ENCODE measurements around the gene PDE6B.

Gene PDE6B

DNA sequence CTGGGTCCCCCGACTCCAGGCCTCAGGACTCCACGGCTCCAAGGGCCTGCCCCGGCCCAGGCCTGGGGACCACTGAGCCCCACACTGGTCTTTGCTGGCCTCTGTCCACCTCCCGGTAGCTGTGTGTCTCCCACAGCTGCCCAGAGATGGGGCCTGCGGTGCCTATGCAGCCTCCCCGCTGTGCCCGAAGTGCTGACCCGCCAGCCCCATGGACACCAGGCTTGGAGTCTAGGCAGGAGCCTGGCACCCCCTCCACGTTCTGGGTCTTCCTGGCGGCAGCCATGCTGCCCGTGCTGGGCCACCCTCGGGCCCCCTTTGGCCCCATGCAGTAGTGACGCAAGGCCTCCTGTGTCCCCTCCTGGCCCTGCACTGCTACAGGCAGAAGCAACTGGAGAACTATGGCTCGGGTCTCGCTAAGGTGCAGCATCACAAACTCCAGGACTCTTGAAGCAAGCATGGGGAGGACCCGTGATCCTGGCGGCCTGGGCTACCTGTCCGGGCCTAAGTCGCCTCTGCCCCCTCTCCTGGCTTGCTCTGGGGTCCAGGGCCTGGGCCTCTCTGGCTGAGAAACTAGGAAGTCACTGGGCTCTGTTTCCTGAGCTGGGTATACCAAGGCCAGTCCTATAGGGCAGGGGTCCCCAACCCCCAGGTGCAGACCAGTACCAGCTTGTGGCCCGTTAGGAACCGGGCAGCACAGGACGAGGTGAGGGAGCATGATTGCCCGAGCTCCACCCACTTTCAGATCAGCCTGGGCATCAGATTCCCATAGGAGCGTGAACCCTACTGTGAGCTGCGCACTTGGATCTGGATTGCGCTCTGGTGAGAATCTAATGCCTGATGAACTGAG, 49.9 kb downstream of the PDE6B start:
- DNase-seq = no peak

DNA sequence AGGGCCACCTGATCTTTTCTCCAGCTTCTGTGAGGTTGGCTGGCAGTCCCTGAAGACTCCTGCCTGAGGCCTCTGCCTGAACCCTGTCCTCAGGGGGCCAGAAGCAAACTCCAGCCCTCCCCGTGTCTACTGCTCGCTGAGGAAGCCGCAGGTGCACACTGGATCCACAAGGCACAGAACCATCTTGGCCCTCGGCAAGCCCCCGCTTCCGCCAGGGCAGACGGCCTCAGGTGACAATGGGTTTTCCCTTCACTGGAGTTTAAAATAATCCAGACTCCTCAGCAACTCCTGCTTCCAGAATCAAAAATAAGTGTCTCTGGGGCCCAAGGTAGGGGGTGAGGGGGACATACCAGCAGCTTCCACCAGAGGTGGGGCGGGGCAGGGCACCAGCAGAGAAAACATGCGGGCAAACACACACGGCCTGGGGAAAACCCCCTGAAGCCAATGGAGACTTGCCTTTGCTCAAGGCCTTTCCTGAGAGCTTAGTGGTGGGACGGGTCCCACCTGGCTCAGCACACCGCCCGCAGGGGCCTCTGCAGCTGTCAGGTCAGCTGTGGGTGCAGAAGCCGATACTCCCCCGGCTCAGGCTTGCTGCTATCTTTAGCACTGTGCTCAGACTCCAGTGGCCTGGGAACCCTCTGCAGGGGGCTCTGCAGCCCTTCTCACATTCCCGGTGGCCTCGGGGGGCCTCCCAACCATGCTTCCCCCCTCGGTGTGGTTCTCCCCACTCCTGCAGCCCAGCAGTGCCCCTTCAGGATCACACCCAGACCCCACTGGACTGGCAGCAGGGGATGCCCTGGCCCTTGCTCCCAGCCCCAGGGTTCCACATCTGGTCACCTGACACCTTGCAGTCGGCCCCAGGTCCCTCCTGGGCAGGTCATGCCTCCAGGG, 50.9 kb downstream of the PDE6B start:
- no peak for DNase-seq

DNA sequence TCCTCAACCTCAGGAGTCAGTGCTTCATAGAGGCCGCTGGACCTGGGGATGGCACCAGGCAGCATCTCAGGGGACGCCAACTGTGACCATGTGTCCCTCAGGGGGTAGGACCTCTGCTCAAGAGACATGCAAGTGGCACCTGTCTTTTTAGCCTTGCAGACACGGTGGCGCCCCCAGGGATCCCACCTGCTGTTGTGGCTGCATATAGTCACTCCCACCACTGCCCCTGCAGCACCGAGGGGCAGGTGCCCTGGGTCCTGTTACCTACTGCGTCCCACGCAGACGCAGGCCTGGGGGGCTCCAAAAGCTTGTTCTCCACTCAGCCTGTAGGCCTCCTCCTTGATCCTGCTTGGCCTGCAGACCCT, 51.5 kb downstream of the PDE6B start:
- DNase-seq = no peak

DNA sequence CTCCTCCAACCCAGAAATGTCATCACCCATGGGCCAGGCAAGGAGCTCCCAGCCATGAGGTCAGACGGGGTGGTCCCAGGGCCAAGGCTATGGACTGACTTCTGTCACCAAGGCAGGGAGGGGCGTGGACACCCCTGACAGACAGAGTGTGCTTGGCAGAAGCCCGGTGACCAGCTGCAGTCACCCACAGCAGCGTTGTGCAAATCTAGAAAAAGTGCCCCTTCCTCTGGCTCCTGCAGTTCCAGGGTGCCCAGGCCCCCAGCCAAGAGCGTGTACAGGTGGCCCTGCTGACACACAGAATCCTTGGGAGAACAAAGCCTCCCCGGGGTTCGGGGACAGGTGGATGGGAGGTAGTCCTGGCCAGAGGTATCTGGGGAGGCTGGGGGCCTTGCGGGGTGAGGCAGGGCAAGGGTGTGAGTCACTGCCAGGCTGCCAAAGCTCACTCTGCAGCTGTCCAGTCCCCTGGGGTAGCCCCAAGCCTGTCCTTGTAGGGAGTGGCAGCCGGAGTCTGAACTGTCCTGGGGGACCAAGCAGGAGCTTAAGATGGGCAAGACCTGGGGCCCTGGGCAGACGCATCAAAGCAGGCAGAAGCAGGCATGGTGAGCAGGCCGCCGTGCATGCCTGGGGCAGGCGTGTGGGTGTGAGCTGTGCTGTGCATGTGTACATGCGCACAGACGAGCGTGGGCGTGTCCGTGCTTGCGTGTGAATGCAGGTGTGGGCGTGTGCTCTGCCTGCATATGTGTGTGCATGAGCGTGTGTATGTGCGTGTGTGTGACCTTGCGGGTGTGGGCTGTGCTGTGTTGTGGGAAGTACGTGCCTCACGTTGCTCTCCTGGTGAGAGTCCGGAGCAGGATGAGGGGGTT, 52.3 kb downstream of the PDE6B start:
- DNase-seq = no peak

DNA sequence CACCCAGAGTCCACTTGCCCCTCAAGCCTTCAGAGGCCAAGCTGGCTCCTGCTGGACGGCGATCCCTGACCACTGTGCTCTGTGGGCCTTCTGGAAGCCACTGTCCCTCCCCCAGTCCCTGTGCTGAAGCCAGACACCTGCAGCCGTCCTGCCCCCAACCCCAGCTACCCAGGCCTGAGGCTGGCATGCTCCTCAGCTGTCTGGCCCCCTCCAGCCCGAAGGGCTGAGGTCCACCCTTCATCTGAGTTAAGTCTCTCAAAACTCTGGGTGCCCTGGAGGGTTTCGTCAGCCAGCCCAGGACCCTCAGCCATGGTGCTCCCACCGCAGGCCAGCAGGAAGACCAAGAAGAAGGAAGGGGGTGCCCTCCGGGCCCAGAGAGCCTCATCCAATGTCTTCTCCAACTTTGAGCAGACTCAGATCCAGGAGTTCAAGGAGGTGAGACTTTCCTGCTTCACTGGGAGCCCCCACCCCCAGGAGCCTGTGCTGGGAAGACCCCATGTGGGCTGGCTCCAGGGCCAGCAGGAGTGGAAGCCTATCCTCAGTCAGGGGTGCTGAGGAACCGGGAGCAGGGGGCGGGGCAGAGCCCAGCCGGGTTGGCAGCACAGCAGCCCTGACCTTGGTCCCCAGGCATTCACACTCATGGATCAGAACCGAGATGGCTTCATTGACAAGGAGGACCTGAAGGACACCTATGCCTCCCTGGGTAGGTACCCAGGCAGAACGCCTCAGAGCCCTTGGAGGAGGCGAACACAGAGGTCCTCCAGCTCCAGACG, 53.1 kb downstream of the PDE6B start:
- DNase-seq = no peak

DNA sequence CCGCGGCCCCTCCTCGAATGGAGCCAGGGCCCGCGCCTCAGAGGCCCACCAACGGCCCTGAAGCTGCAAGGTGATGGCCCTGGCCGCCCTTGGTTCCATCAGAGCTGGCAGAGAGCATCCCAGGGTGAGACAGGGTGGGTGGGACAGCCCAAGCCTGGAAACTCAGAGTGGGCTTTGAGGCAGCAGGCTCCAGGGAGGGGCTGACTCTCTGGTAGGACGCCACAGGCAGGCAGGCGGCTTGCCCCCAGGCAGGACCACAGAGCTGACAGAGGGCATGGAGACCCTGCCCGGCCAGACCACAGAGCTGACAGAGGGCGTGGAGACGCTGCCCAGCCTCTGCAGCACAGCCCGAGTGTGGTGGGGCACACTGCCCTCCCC, 53.7 kb downstream of the PDE6B start:
- DNase-seq = no peak

DNA sequence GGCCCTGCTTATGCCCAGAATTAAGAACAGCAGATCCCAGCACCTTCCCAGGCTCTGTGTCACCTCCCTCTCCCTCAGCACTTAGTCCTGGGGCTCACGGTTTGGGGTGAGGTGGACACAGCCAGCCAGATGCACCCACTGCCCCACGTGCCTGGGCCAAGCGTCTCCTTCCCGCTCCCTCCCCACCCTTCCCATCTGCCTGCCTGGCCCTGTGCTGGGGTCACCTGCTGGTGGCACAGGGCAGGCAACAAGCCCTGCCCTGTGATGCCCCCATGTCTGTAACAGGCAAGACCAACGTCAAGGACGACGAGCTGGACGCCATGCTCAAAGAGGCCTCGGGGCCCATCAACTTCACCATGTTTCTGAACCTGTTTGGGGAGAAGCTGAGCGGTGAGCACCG, 54.3 kb downstream of the PDE6B start:
- DNase-seq = no peak

DNA sequence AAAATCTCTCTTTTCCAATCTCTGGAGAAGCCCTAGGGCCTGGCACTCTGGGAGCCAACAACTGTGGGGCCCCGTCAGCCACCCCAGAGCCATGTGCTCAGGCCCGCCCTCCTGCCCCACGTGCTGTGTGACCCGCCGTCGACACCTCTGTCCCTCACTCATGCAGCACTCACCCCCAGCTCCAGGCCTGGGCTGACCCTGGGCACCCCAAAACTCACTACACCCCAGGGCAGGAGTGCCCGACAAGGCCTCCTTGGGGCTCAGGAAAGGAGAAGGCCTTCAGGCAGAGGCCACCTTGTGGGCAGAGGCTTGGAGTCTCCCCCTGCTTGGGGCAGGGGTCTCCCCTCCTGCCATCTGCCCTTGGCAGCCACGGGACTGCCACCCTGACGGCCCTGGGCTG, 54.7 kb downstream of the PDE6B start:
- DNase-seq = no peak

DNA sequence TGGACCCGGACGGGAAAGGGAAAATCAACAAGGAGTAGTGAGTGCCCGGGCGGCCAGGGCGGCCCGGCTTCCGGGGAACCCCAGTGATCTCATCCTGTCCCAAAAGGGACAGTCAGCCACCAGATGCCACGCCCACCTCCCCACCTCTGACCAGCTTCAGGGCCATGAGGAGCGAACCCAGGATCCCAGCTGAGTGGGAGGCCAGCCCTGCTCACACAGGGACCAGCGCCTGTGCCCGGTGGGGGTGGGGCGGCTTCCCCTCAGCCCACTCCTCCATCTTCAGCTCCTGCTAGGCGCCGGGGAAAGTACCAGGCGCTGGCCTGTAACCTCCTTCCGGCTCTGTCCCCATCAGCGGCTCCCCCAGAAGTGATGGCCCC, 55.2 kb downstream of the PDE6B start:
- DNase-seq = no peak

DNA sequence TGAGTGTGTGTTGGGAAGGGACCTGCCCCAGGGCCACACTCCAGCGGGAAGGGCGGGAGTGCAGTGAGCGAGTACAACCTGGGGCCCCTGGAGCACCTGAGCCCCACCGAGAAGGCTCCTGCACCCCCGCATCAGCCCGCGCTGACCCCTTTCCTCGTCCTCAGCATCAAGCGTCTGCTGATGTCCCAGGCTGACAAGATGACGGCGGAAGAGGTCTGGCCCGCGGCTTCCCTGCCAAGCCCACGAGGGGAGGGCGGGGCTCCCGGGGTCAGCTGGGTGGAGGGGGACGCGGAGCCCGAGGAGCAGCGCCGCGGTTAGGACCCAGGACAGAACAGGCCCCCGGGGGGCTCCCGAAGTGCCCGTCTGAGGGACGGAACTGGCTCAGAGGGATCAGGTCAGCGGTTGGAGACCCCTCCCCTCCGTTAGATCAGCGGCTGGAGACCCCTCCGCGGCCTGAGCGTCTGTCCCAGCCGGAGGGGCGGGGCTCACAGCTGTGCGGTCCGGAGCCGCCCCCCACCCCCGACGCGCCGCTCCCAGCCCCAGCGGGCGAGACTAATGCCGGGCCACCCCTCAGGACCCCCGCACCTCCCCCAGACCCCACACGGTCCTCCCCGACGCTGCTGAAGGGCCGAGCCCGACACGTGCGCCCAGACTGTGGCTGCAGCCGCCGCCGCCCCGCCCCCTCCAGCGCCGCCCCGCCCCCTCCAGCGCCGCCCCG, 55.7 kb downstream of the PDE6B start:
- DNase-seq = no peak

DNA sequence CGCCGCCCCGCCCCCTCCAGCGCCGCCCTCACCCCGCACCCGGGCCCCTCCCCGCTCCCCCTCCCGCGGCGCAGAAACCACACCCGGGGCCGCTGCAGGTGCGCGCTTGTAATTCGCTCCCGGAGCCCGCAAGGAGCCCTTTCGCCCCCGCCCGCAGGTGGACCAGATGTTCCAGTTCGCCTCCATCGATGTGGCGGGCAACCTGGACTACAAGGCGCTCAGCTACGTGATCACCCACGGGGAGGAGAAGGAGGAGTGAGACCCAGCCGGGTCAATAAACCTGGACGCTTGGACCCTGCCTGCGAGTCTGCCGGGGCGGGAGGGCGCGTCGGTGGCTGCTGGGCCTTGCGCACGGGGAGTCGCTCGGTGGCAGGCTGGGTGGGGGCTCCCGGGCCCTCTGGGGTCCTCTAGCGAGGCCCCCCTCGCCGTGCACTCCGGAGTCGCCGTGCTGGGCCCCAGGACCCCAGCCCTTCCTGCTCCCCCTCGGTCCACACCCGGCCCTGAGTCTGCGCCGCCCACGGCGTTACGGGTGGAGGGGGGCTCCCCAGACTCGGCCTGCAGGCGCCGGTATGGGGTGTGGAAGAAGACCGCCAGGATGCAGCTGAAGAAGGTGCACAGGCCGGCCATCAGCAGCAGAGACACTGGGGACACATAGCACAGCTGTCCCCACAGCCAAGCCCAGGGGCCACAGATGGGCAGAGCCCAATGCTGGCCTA, 56.5 kb downstream of the PDE6B start:
- DNase-seq = no peak

DNA sequence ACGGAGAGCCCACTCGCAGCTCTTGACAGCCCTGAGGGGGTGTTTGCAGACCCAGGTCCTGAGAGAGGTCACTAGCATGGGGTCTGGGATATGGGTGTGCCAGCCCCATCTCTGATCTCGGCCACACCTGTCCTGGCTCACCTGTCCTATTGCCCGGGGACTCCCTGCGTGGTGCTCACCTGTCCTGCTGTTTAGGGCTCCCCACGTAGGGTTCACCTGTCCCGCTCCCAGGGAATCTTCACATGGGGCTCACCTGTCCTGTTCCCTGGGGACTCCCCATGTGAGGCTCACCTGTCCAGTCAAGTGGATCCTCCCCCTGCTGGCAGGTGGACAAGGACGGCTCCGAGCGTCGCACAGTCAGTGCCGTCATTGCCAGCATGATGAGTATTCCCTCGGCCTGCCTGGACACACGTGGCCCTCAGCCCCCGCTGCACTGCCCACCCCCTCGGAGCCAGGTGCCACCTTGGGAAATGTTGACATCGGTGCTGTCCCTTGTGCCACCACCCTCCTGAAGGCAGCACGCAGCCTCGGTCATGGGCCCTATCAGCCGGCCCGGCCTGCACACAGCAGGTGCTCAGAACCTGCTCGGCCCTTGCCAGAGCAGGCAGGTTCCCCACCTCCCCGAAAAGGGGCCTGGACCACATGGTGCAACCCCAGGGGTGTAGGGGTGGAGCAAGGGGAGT, 57.3 kb downstream of the PDE6B start:
- DNase-seq = no peak

DNA sequence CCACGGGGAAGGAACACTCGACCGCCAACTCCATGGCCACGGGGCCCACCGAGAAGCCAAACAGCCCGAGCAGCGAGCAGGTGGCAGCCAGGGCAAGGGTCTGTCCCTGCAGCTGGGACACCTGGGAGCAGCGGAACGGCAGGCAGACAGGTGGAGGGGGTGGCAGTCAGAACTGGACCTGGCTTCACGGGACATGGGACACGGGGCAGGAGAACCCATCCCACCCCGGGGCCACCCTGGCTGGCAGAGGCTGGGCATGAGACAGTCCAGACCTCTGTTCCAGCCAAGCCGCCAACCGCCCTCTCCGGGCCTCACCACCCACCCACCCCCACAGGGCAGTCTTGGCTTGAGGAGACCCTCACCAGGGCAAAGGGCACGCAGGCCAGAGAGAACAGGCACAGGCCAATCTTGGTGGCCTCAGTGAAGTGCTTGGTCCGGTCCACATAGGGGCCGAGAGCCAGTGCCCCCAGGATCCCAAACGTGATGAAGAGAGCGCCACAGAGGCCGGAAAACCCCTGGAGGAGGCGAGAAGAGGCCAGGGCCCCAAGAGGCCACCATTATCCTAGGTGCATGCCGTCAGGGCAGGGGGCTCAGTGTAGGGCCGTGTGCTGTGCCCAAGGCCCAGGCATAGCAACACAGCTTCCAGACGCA, 58.0 kb downstream of the PDE6B start:
- no peak for DNase-seq

DNA sequence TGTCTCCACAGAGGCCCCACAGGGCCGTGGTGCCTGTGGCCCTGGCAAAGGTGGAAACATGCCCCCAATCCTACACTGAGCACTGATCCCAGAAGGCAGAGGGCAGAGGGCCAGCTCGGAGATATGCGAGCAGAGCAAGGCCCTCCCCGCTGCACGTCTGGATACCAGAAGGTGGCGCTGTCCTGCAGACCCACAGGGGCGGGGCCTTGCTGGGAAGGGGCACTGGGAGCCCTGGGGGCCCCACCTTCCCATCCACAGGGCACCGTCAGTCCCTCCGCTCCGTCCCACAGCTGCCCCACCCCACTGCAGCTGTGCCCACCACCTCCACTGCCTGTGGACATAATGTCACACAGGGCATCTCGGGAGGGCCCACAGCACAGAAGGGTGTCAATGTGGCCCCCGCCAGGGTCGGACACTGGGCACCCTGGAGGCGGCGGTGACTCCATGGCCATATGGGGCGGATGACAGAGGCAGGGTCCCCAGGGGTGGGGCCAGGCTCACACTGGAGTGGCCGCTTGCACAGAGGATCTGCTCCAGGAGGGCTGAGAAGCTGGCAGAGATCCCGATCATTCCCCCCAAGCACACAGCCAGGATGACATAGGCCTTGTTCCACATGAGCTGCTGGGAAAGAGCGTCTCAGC, 58.7 kb downstream of the PDE6B start:
- no peak for DNase-seq

DNA sequence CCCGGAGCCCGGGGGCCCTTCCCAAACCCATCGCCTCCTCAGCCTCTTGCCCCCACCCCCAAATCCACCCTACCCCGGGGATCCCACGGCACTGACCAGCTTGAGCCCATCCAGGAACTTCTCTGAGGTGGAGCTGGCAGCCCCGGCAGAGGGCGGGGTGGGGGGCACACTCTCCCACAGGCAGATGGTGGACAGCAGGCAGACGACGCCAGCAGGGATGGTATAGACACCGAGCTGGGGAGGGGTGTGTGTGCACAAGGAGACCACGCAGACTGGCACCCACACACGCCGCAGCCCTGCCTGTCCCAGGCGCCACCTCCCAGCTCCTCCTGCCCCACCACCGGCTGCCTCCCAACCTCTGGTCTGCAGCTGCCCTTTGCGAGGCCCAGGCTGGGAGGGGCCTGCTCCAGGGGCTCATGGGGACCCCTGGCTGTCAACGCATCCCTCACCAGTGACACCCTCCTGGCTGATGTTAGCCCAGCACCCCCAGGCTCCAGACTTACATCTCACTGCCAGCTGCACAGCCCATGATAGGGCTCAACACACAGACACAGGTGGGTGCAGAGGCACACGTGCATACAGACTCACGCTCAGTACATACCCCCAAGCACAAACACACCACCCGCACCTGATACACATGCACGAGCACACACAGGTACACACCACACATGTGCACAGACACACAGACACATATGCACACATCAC, 59.4 kb downstream of the PDE6B start:
- no peak for DNase-seq

DNA sequence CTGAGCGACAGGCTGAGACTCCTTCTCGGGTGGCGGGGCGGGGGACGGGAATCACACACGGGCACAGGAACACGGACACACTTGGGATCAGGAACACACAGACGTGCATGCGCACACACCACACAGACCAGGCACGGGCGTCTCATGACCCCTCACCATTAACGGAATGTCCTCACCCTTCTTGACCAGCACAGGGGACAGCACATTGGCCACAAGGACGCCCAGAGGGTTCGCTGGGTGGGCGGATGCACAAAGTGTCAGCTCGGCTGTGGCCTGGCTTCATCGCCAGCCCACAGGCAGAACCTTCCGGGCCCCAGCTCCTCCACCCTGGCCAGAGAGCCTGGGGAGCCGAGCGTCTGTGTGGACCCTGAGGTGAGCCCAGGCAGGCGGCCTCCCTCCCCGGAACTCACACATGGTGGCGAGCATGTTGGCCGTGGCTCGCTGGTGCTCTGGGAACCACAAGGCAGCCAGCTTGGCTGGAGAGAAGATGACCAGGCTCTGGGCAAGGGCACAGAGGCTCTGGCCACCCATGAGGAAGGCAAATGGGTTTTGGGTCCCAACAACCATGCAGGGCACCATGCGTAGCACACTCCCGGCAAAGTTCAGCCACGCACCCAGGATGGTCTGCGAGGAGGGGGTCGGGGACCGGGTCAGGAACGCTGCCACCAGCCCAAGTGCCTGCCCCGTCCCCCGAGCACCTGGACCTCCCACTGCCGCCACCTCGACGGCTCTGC, 60.5 kb downstream of the PDE6B start:
- DNase-seq = no peak

DNA sequence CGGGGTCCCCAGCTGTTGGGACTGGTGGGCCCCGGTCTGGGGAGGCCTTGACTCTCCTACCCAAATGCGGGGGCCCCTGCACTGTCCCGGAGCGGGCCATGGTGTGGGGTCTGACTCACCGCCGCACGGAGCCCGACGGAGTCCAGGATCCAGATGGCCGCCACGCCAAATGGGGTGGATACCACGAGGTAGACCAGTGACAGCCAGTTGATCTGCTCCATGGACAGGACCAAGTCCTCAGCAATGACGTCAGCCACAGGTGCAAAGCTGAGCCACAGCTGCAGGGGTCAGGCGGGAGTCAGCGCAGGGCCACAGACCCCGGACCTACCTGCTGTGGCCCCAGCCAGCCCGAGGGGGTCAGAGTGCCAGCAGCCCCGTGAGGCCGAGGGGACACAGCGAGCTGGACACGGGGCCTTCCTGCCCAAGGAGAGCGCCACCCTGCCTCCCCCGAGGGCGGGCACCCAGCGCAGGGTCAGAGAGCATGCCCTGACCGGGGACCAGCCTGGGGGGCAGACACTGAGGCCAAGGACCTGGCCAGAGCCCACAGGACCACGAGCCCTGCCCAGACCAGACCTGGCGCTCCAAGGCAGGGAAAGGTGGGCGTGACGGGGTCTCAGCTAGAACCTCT, 61.2 kb downstream of the PDE6B start:
- DNase-seq = no peak

Data from T1000 (cell line).